Gastroesophageal sphincter (tissue), 4 donors: ENCODE results near the gene SURF4. TPM values are rescaled to one million over a fixed set of nuclear protein-coding genes. Genes with fewer than 3 reads are reported as not detected.
"Not testable (repeated sequence)": the region's sequence is repeated elsewhere in the genome, so short reads cannot be mapped to it uniquely, and the experiment has no call there.

Experiments
- ATAC-seq: fragments of 150-250 bp; one replicate; pipeline ENCODE4 v1.9.1; 2016; ENCODE audit warnings: mild to moderate bottlenecking, moderate library complexity
- H3K27ac ChIP-seq, 4 donors: fragments of 200-600 bp; sonication (generic) in 3 of 4; 1 replicate in 3 of 4; 2 replicates in 1 of 4; pipeline ENCODE4 v1.5.1; 2016 to 2019
- H3K27me3 ChIP-seq: fragments of 200-600 bp; sonication (generic); one replicate; pipeline ENCODE4 v1.5.1; 2019
- H3K36me3 ChIP-seq, 2 donors: fragments of 200-600 bp; sonication (generic); one replicate each; pipeline ENCODE4 v1.5.1; 2019; ENCODE audit warnings: control low read depth in 1 of 2
- H3K4me1 ChIP-seq, 3 donors: fragments of 200-600 bp; sonication (generic); 1 replicate in 2 of 3; 2 replicates in 1 of 3; pipeline ENCODE4 v1.5.1; 2016 to 2019; ENCODE audit warnings: control low read depth in 2 of 3
- H3K4me3 ChIP-seq, 2 donors: fragments of 200-600 bp; sonication (generic); one replicate each; pipeline ENCODE4 v1.5.1; 2019; ENCODE audit warnings: mild to moderate bottlenecking in 1 of 2, moderate library complexity in 1 of 2
- H3K9me3 ChIP-seq, 3 donors: fragments of 200-600 bp; sonication (generic); one replicate each; pipeline ENCODE4 v1.5.1; 2017 to 2019; ENCODE audit warnings: control low read depth in 2 of 3
- EP300 ChIP-seq: sonication (generic); formaldehyde crosslinking; IDR thresholded peaks from one replicate; pipeline ENCODE4 v1.6.1; 2017; ENCODE audit warnings: antibody characterized with exemption, mild to moderate bottlenecking
- POLR2A ChIP-seq, 2 donors: fragments of 450-650 bp; IDR thresholded peaks; one replicate each; pipeline ENCODE4 v1.6.1; 2017; ENCODE audit warnings: antibody characterized with exemption in 2 of 2, mild to moderate bottlenecking in 2 of 2, moderate library complexity in 1 of 2
- POLR2AphosphoS5 ChIP-seq: sonication (generic); formaldehyde crosslinking; IDR thresholded peaks from one replicate; pipeline ENCODE4 v1.6.1; 2017; ENCODE audit warnings: antibody characterized with exemption
- WGBS, 2 donors: methylation state at CpG; one replicate each; pipeline ENCODE4 v1.1.5; 2018; ENCODE audit warnings: low coverage in 1 of 2; 5-methylcytosine and 5-hydroxymethylcytosine counted together
- total RNA-seq, 4 donors: library from RNA; depleted of rRNA; stranded (reverse); fragments of >200 nt; gene quantifications; one replicate each; pipeline ENCODE4 v1.1.0, GENCODE V29; 2016
- TF ChIP-seq, protein P1 (sequence below), 4 experiments: fragments of 200-600 bp in 2 of 4; fragments of 450-650 bp in 2 of 4; sonication (generic) in 1 of 4; IDR thresholded peaks; one replicate each; pipeline ENCODE4 v1.5.1; 2017 to 2019; ENCODE audit warnings: antibody characterized with exemption in 4 of 4, mild to moderate bottlenecking in 2 of 4, moderate library complexity in 2 of 4

The SURF4 gene
- total RNA-seq, 4 donors from 2014 or later = 78.1 to 139 (median 108) TPM

DNA sequence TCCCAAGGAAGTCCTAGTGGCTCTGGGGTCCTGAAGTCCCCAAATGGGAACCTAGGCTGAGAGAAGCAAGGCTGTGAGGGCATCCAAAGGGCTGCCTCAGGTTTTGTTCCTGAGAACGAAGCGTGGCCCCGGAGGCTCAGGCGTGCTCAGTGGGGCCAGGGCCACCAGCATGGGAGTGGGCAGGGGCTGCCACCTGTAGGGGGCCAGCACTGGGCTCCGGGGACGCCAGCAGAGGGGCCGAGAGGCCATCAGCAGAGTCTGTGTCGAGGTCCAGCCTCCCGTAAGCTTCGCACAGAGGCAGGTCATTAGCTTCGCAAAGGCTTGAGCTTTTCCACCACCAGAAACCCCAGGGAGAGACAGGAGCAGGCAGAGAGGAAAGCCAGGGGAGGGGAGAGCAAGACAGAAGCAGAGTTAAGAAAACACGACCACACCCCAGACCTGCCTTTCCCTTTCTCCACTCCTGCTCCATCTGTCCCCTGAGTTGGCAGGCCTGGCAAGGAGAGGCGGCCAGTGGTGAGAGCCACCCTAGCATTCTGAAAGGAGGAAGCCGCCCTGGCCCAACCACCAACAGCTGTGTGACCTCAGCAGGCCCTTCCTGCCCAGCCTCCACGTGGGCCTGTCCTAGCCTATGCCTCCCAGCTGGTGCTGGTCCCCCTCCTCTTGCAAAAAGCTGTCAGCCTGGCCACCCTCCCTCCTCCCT is 34.3 kb downstream of the SURF4 start:
- peaks cover 0 to 82% of the 10 kb centered on the region in 2 donors for H3K36me3 ChIP-seq
- H3K4me1 ChIP-seq = peaks cover 0 to 16% (median 10%) of the 10 kb centered on the region in 3 donors
- no peaks in the 10 kb centered on the region for H3K9me3 ChIP-seq
- H3K27me3 ChIP-seq = no peaks in the 10 kb centered on the region
- no peak overlapping the region for H3K4me3 ChIP-seq
- 60% methylated on average over 1 of the region's 15 CpGs; no CpG with 5 or more reads in 1 of the 2 donors for WGBS, 2 donors
- H3K27ac ChIP-seq = peak overlapping the region in 3 of 4 donors; percentile 4 to 50 (median 31)
- TF ChIP-seq EP300 = no peak
- peak; percentile 75 for ATAC-seq

DNA sequence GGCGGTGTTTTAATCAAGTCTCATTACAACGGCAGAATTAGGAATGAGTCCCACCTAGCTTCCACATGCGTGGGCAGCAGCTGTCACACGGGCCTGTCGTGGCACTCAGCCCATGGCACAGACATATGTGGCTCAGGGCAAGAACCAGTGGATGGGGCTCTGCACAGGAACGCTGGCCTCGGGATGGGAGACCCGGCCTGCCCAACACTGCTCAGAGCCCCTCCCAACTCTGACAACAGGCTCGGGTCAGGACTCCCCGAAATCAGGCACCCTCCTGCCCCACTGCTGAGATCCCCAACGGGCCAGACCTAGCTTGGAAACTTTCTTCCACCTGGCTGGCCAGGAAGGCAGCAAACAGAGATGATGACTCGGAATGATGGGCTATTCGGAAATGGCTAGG is 34.9 kb downstream of the SURF4 start:
- WGBS, 2 donors = 79% methylated on average over 9 of the region's 13 CpGs; no CpG with 5 or more reads in 1 of the 2 donors
- H3K27me3 ChIP-seq = no peaks in the 10 kb centered on the region
- no peak overlapping the region for H3K4me3 ChIP-seq
- no peaks in the 10 kb centered on the region for H3K9me3 ChIP-seq
- H3K36me3 ChIP-seq = peaks cover 0 to 78% of the 10 kb centered on the region in 2 donors
- TF ChIP-seq, protein P1, sequence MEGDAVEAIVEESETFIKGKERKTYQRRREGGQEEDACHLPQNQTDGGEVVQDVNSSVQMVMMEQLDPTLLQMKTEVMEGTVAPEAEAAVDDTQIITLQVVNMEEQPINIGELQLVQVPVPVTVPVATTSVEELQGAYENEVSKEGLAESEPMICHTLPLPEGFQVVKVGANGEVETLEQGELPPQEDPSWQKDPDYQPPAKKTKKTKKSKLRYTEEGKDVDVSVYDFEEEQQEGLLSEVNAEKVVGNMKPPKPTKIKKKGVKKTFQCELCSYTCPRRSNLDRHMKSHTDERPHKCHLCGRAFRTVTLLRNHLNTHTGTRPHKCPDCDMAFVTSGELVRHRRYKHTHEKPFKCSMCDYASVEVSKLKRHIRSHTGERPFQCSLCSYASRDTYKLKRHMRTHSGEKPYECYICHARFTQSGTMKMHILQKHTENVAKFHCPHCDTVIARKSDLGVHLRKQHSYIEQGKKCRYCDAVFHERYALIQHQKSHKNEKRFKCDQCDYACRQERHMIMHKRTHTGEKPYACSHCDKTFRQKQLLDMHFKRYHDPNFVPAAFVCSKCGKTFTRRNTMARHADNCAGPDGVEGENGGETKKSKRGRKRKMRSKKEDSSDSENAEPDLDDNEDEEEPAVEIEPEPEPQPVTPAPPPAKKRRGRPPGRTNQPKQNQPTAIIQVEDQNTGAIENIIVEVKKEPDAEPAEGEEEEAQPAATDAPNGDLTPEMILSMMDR (IDR thresholded peaks at IDR 0.05) = no peak
- TF ChIP-seq EP300 = no peak
- TF ChIP-seq POLR2AphosphoS5 = no peak
- no peak for TF ChIP-seq POLR2A (IDR thresholded peaks at IDR 0.05)
- peaks cover 0 to 14% (median 6%) of the 10 kb centered on the region in 3 donors for H3K4me1 ChIP-seq
- ATAC-seq = no peak
- peak overlapping the region in 3 of 4 donors; percentile 7 to 50 (median 31) for H3K27ac ChIP-seq

DNA sequence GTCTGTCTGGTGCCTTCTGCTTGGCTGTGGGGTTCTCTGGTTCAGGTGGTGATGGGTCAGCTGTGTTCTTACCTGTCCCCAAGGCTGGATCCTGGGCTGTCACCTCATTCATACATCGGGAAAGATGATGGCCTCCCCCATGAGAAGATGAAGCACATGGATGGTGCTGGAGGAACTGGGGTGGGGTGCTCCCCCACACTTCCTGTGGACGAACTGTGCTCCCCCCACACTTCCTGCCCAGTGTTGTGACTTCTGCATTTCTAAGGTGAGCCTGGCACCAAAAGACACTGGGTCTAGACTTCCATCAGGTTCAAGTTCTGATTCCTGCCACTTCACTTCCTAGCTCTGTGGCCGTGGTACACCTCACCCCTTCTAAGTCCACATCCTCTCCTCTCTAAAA is 35.6 kb downstream of the SURF4 start:
- TF ChIP-seq POLR2A (IDR thresholded peaks at IDR 0.05) (no peak), EP300 (no peak), POLR2AphosphoS5 (no peak)
- TF ChIP-seq, protein P1 (IDR thresholded peaks at IDR 0.05) = no peak
- H3K4me1 ChIP-seq = peaks cover 0 to 14% (median 6%) of the 10 kb centered on the region in 3 donors
- peak overlapping the region in 2 of 4 donors; percentile 31 to 50 for H3K27ac ChIP-seq
- H3K27me3 ChIP-seq = no peaks in the 10 kb centered on the region
- no peaks in the 10 kb centered on the region for H3K9me3 ChIP-seq
- H3K4me3 ChIP-seq = no peak overlapping the region
- 42% methylated on average over 2 of the region's 3 CpGs; no CpG with 5 or more reads in 1 of the 2 donors for WGBS, 2 donors
- H3K36me3 ChIP-seq = peaks cover 0 to 71% of the 10 kb centered on the region in 2 donors
- ATAC-seq = no peak

DNA sequence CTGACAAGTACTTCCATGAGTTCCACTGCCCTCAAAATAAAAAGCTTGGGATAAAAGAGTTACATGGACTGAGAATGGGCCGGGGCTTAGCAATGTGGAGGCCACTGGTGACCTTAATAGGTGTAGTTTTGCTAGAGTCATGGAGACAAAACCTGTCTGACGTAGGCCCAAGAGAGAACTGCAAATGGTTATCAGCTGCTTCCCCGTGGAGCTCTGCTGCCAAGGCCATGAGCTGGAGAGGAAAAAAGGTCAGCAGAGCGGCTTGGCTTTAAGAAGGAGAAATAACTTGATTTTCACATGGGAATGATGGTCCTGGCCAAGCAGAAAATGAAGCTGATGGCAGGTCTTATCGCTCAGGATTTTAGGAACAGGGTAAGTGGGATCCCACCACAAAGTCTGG is 36.2 kb downstream of the SURF4 start:
- no peaks in the 10 kb centered on the region for H3K9me3 ChIP-seq
- ATAC-seq = no peak
- H3K27me3 ChIP-seq = no peaks in the 10 kb centered on the region
- peaks cover 4 to 20% (median 12%) of the 10 kb centered on the region in 3 donors for H3K4me1 ChIP-seq
- TF ChIP-seq, protein P1 (IDR thresholded peaks at IDR 0.05) = no peak
- TF ChIP-seq EP300 (no peak), POLR2A (IDR thresholded peaks at IDR 0.05) (no peak), POLR2AphosphoS5 (no peak)
- H3K36me3 ChIP-seq = peaks cover 0 to 65% of the 10 kb centered on the region in 2 donors
- 73 to 80% methylated on average over 5 of the region's 5 CpGs for WGBS, 2 donors
- no peak overlapping the region for H3K4me3 ChIP-seq
- H3K27ac ChIP-seq = no peak overlapping the region

DNA sequence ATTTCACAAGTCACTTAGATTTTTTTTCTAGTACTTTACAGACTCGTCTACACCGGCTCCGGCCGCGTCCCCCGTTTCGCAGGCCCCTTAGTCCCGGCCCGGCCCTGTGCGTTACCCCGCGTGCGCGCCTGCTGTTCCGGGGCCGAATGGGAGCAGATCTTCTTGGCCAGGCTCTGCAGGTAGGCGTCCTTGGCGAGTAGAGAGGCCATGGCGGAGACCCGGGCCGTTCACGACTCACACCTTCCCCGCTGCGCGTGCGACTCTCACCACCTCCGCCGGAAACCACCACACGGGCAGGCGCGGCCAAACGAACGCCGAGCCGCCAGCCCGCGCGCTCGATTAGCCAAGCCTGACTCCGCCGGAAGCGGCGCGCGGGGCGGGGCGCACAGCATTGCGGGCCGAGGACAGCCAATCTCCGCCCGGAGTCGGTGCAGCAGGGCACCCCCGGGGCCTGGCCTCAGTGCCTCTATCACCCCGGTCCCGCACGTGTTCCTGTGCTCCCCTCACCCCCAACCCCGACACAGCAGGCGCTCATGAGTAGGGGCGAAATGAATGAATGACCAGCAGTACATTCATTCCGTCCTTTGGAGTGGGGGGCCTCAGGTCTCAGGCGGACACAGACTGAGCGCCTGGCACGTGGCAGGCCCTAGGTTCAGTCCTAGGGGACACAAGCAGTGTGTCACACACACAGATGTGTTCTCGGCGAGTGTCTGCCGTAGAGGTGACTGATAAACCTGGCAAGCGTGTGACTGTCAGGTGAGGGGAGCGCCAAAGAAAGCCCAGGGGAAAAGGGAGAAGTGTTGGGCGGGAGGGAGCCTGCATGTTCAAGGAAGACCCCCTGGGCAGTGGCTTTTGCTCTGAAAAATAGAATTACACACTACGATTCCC is 39.7 kb downstream of the SURF4 start, which contains the start of gene SURF6:
Gene SURF6, minus strand, starts transcription at position 265 of the 888 bp plus-strand sequence. Its CDS starts 56 bp downstream, at position 209.
- peak; percentile 94 for ATAC-seq
- Histone ChIP-seq H3K9me3 (no peaks in the 10 kb centered on the region), H3K36me3 (peaks cover 0 to 65% of the 10 kb centered on the region in 2 donors), H3K4me3 (peak within 1 kb of the TSS; percentile 59 to 66), H3K27ac (peak within 1 kb of the TSS in 3 of 4 donors; percentile 78 to 80 (median 79)), H3K27me3 (no peaks in the 10 kb centered on the region), H3K4me1 (peaks cover 4 to 37% (median 20%) of the 10 kb centered on the region in 3 donors)
- 7% methylated on average over 13 of the region's 70 CpGs; no CpG with 5 or more reads in 1 of the 2 donors for WGBS, 2 donors
- TF ChIP-seq EP300 = no peak
- peak; percentile 33 to 38 for TF ChIP-seq POLR2A (IDR thresholded peaks at IDR 0.05)
- TF ChIP-seq, protein P1 (IDR thresholded peaks at IDR 0.05) = no peak
- TF ChIP-seq POLR2AphosphoS5 = peak; percentile 78

DNA sequence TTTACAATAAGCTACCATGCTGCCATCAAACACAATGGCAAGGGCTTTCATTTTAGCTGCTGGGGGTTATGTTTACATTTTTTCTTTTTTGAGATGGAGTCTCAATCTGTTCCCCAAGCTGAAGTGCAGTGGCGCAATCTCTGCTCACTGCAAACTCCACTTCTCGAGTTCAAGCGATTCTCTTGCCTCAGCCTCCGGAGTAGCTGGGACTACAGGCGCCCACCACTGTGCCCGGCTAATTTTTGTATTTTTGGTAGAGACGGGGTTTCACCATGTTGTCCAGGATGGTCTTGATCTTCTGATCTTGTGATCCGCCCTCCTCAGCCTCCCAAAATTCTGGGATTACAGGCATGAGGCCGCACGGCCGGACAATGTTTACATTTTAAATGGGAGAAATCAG is 41.0 kb downstream of the SURF4 start:
- ATAC-seq, H3K27me3 ChIP-seq, H3K9me3 ChIP-seq, H3K27ac ChIP-seq: not testable (repeated sequence)
- Histone ChIP-seq H3K4me1 (peaks cover 4 to 37% (median 20%) of the 10 kb centered on the region in 3 donors), H3K36me3 (peaks cover 0 to 65% of the 10 kb centered on the region in 2 donors), H3K4me3 (peak overlapping the region in 1 of 2 donors; percentile 66)
- 76 to 90% methylated on average over 2 to 11 of the region's 11 CpGs for WGBS, 2 donors
